Measurements from ENCODE around the gene BARX1. TPM values are rescaled to one million over a fixed set of nuclear protein-coding genes. Genes with fewer than 3 reads are reported as not detected.

Gene BARX1
- total RNA-seq, 4 donors from 2014 or later = 0.37 to 469 (median 84.4) TPM

DNA sequence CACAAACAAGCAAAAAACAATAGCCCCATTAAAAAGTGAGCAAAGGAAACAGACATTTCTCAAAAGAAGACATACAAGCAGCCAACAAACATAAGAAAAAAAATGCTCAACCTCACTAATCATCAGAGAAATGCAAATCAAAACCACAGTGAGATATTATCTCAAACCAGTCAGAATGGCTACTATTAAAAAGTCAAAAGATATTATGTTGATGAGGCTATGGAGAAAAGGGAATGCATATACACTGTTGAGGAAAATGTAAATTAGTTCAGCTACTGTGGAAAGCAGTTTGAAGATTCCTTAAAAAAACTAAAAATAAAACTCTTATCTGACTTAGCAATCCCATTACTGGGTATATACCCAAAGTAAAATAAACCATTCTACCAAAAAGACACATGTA is 28.7 kb upstream of the BARX1 start:
- no peak overlapping the region for H3K27ac ChIP-seq
- ATAC-seq = no peak
- H3K27me3 ChIP-seq = no peaks in the 10 kb centered on the region
- no peak overlapping the region for H3K4me3 ChIP-seq
- H3K9me3 ChIP-seq = peaks cover 0 to 18% (median 0%) of the 10 kb centered on the region in 3 donors
- no peak for TF ChIP-seq EP300 (IDR thresholded peaks at IDR 0.05)
- no peak for TF ChIP-seq CTCF (IDR thresholded peaks at IDR 0.05)
- no peaks in the 10 kb centered on the region for H3K4me1 ChIP-seq
- H3K36me3 ChIP-seq = no peaks in the 10 kb centered on the region

DNA sequence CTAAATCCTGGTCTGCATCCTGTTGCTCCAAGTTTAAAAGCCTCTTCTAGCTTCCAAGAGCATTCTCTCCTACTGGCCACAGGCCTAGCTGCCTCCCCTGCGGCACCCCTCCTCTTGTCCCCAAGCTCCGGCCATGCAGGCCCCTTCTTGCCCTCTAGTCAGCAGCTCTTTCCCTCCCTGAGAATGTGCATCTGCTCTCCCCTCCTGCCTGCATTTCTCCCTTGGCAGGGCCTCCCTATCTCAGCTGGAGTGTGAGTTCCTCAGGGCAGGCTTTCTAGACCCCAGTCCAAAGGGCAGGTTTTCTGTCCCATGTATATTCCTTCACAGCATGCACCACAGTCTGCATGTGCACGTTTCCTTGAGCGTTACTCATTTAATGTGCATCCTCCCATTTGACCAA is 24.6 kb upstream of the BARX1 start:
- Histone ChIP-seq H3K27me3 (no peaks in the 10 kb centered on the region), H3K4me1 (peaks cover 0 to 2% (median 0%) of the 10 kb centered on the region in 3 donors), H3K4me3 (no peak overlapping the region), H3K36me3 (no peaks in the 10 kb centered on the region), H3K9me3 (no peaks in the 10 kb centered on the region), H3K27ac (no peak overlapping the region)
- no peak for TF ChIP-seq POLR2A (IDR thresholded peaks at IDR 0.05)
- TF ChIP-seq CTCF (IDR thresholded peaks at IDR 0.05) = no peak
- WGBS, 2 donors (ENCODE audit: low coverage in 1 of 2) = 70 to 80% methylated on average over 1 to 4 of the region's 4 CpGs
- no peak for ATAC-seq

GRCh38 chr9:93978551-93978950 is 23.4 kb upstream of the BARX1 start:
- no peak for TF ChIP-seq EP300 (IDR thresholded peaks at IDR 0.05)
- no peak for TF ChIP-seq CTCF (IDR thresholded peaks at IDR 0.05)
- no peak for TF ChIP-seq POLR2AphosphoS5 (IDR thresholded peaks at IDR 0.05)
- TF ChIP-seq POLR2A (IDR thresholded peaks at IDR 0.05) = no peak
- Histone ChIP-seq H3K4me3 (no peak overlapping the region), H3K9me3 (peaks cover 0 to 2% (median 0%) of the 10 kb centered on the region in 3 donors), H3K4me1 (peaks cover 0 to 5% (median 0%) of the 10 kb centered on the region in 3 donors), H3K27ac (no peak overlapping the region), H3K36me3 (no peaks in the 10 kb centered on the region), H3K27me3 (no peaks in the 10 kb centered on the region)
- no peak for ATAC-seq
- 85 to 91% methylated on average over 1 of the region's 2 CpGs for WGBS, 2 donors (ENCODE audit: low coverage in 1 of 2)

- no peak for TF ChIP-seq EP300 (IDR thresholded peaks at IDR 0.05)
- 67% methylated on average over 1 of the region's 5 CpGs; no CpG with 5 or more reads in 1 of the 2 donors for WGBS, 2 donors (ENCODE audit: low coverage in 1 of 2)
- Histone ChIP-seq H3K4me3 (no peak overlapping the region), H3K36me3 (no peaks in the 10 kb centered on the region), H3K27me3 (no peaks in the 10 kb centered on the region), H3K27ac (no peak overlapping the region), H3K4me1 (peaks cover 0 to 5% (median 0%) of the 10 kb centered on the region in 3 donors), H3K9me3 (peaks cover 0 to 13% (median 0%) of the 10 kb centered on the region in 3 donors)
- ATAC-seq = no peak
These were observed 21.8 kb upstream of the BARX1 start for GRCh38 chr9:93976973-93977372.

DNA sequence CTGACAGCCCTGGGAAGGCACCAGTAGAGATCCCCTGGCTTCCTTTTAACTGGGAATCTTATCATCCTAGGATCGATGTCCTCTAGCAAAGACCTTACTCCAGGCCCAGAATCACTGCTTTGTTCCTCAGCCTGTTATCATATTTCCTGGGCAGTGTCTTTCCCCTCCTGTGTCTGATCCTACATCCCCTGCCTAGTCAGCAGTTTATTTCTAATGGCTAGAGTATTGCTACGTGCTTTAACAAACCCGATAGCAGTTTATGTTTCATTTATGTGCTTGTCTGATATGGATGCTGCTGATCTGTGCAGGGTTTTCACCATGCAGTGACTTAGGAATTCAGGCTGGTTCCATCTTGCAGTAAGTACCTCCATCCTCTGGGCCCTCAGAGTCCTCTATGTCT is 20.9 kb upstream of the BARX1 start:
- Histone ChIP-seq H3K9me3 (peaks cover 0 to 13% (median 0%) of the 10 kb centered on the region in 3 donors), H3K27ac (no peak overlapping the region), H3K4me1 (peaks cover 0 to 5% (median 0%) of the 10 kb centered on the region in 3 donors), H3K36me3 (no peaks in the 10 kb centered on the region), H3K27me3 (no peaks in the 10 kb centered on the region), H3K4me3 (no peak overlapping the region)
- TF ChIP-seq CTCF (IDR thresholded peaks at IDR 0.05) (no peak), POLR2AphosphoS5 (IDR thresholded peaks at IDR 0.05) (no peak), EP300 (IDR thresholded peaks at IDR 0.05) (no peak), POLR2A (IDR thresholded peaks at IDR 0.05) (no peak)
- 76% methylated on average over 3 of the region's 3 CpGs; no CpG with 5 or more reads in 1 of the 2 donors for WGBS, 2 donors (ENCODE audit: low coverage in 1 of 2)
- ATAC-seq = no peak

Measured in gastroesophageal sphincter (tissue), 4 donors.